ENCODE measurements around the gene EPB41L1. TPM values are rescaled to one million over a fixed set of nuclear protein-coding genes. Genes with fewer than 3 reads are reported as not detected.

The EPB41L1 gene
- polyA plus RNA-seq, 3 donors, result 67.5 to 72.0 (median 72.0) TPM

DNA sequence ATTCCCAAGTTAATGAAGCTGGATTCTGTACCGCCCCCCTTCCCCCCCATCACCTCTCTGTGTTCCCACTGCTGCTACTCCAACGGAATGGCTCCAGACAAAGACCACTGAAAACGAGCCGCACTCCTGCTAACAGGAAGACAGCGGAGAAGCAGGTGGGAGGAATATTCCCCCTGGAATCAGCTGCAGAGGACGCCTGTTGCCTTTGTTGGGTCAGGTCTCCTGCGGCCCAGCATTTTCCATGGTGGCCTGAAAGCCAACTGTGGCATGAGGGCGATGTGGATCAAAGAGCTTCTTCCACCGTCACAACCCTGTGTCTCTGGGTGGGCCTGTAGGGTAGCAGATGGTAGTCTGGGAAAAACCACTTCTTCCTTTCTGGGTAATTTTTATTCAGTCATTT lies 98.5 kb downstream of the EPB41L1 start:
- no peak for DNase-seq (ENCODE audit: low read depth in 3 of 3, low spot score in 2 of 3)

DNA sequence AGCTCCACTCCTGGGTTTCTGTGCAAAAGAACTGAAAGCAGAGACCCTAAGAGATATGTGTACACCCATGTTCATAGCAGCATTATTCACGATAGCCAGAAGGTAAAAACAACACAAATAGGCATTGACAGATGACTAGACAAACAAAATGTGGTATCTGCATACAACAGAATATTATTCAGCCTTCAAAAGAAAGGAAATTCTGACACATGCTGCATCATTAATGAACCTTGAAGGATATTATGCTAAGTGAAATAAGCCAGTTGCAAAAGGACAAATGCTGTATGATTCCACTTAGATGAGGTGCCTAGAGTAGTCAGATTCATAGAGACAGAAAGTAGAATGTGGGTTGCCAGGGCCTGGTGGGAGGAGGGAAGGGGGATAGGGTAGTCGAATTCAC lies 99.5 kb downstream of the EPB41L1 start:
- DNase-seq (ENCODE audit: low read depth in 3 of 3, low spot score in 2 of 3), result no peak

DNA sequence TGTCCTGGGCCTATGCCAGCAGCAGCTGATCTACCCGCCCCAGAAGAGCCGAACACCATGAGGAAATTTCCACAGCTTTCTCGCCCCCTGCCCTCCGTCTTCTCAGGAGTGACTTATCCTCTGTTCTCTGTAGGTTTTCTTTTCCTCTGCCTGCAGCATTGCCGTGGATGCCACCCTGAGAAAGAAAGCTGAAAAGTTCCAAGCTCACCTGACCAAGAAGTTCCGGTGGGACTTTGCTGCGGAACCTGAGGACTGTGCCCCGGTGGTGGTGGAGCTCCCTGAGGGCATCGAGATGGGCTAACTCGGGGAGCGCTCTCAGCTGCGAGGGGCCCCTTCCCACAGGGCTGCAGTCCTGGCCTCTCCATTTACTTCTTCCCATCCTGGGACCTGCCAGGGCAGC lies 100.9 kb downstream of the EPB41L1 start:
- DNase-seq (ENCODE audit: low read depth in 3 of 3, low spot score in 2 of 3), result no peak

DNA sequence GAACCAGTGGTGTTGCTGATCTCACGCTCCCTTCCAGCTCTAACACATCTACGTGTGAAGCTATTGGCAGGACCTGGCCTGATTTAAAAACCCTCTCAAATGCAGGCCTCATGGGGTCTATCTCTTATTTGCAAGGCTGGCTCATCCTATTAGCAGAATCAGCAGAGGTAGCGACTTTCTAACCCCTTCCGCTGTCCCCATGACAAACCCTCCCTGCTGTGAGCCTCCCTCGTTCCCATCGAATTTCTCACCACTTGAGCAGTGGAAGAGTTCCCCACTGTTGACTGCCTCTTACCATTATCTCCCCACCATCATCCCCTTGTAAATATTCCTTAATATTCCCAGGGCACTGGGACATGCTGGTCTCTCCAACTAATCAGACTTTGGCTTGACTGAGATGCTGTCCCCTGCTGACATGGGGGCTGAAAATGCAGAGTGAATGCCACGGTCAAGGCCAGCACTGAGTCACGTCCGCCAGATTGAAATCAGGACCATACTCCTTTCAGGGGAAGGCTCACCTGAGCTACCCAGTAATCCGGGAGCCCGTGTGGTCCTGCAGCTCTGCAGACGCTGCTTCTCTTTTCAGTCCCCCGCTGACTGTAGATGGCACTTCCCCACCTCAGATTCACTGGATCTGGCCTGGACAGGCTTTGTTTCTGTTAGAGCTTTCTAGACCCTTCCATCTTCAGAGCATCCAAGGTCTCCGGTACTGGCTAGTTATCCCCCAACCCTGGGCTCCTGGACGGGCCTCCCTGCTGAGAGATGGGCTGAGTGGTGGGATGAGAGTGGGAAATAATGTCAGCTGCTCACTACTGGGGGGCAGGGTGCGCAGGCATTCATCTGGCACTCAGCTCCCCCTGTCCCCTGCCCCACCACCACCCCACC lies 104.9 kb downstream of the EPB41L1 start:
- no peak for DNase-seq (ENCODE audit: low read depth in 3 of 3, low spot score in 2 of 3)

DNA sequence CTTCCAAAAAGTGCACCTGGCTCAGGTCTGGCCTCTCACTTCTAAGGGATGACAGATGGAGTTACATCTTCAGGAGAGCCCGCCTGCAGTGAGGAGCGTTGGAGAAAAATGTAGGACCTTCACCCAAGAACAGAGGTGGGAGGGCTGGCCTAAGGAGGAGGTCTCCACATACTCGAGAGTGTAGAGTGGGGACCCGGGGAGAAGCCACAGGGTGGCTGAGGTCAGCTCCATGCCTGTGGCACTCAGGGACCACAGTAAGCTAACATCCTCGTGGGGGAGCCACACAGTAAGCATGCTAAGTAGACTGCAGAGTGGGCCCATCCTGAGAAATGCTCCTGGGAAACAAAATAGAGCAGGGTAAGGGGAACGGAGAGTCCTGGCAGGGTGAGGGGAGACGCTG lies 105.8 kb downstream of the EPB41L1 start:
- no peak for DNase-seq (ENCODE audit: low read depth in 3 of 3, low spot score in 2 of 3)

DNA sequence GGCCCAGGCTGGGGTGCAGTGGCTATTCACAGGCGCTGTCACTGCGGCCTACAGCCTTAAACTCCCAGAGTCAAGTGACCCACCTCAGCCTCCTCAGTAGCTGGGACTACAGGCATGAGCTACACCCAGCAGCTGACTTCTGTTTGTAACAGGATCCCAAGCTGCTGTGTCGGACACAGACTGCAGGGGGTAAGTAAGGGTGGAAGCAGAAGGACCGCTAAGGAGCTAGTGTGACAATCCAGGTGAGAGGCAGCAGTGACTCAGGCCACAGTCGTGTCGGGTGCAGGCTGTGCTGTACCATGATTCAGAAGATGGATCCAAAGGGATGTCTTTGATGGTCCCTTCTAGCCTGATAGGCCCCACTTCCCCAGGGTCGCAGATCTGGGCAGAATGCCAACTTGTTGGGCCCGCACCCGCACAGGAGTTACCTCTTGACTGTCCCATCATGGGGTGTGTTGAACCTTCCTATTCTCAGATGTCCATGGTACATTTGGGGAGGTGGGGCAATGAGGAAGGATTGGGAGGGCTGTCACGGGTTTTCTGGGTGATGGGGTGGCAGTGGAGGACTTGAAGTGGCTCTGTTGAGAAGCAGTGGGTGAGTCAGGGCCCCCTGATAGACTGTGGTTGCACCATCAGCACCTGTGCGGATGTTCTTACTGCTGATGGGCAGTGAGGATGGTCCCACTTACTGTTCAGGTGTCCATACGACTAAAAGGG lies 107.0 kb downstream of the EPB41L1 start:
- DNase-seq (ENCODE audit: low read depth in 3 of 3, low spot score in 2 of 3), result no peak

DNA sequence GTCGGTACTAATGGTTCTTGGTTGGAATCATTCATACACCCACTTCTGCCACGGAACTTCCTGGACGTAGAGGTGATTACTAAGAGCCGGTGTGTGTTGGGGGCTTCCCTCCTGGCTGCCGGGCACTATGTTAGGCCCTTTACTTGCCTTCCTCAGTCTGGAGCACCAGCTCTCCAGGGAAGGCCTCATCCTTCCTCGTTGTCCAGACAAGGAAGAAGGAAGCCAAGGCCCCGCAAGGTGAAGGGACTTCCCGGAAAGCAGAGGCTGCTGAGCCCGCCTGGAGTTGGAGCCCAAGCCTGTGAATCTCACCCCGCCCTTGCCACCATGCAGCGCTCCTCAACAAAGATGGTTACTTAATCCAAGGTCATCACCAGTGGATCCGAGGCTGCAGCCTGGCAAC lies 107.9 kb downstream of the EPB41L1 start:
- DNase-seq (ENCODE audit: low read depth in 3 of 3, low spot score in 2 of 3), result no peak

DNA sequence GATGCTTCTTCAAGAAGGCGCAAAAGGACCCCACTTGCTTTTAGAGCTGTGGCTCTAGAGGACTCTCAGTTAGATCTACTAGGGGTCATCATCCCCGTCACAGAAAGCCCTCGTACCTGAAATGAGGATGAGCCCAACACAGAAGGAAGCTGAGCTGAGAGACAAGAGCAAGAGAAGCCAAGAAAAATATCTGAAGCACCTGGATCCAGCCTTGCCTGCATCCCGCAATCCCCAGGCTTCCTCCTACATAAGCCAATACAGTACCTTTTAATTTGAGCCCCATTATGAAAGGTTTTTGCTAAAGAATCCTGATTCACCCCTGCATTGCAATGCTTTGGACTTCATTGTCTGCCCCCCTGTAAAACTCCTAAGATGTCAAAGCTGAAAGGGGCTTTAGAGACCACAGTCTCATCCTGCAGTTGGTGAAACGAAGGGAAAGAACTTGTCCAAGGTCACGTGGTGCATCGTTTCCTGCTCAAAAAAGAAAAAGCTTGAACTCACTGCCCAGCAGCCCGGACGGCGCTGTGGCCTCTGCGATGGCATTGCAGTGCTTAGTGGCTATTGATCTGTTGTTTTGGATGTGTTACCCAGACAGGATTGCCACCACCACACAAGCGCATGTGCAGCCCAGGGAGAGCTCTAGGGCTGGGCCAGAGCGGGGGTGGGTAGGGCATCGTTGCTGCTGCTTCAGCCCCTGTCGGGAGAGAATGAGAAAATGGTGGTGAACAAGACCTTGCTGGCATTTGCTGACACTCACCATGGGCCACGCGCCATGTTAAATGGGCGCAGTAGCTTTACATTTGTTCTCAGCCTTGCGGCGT lies 110.1 kb downstream of the EPB41L1 start:
- no peak for DNase-seq (ENCODE audit: low read depth in 3 of 3, low spot score in 2 of 3)

GRCh38 chr20:36266189-36266588 lies 111.6 kb downstream of the EPB41L1 start:
- DNase-seq (ENCODE audit: low read depth in 3 of 3, low spot score in 2 of 3), result no peak

GRCh38 chr20:36267605-36268381 lies 113.3 kb downstream of the EPB41L1 start:
- no peak for DNase-seq (ENCODE audit: low read depth in 3 of 3, low spot score in 2 of 3)

DNA sequence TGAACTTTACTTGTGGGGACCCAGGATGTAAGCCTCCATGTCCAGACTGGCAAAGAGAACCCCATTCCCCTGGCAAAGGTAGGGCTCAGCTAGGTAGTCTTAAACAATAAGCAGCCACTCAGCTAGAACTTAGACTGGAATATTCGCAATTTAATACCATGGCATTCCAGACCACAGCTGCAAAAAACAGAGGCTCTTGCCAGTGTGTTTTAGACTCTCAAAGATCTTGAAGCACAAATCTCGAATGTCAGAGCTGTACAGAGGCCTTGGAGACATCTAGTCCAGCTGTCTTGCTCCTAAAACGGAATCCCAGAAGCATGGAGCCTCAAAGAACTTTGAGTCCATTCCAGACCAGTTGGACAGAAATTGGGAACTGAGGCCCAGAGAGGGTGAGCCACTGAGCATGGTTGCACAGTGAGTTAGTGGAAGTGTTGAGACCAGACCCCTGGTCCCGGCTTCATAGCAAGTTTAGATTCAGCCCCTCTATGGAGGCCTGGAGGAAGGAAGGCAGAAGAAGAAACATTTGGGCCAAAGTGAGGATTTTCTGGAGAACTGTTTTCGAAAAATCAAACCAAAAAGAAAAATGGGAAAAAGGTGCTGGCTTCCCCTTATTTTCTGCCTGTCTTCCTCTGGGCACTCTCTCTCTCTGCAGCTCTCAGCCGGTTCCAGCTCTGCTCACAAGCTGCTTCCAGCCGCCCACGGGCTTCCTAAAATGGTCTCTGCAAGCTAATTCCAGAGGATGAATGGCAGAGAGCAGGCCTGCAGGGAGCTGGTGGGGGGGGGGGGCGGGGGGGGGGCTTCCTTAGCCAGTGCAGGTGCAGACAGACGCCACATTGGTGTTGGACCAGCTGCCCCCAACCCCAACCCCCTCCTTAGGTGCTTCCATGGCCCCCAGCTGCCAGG lies 114.2 kb downstream of the EPB41L1 start:
- DNase-seq (ENCODE audit: low read depth in 3 of 3, low spot score in 2 of 3), result no peak

- DNase-seq (ENCODE audit: low read depth in 3 of 3, low spot score in 2 of 3), result no peak
Measured at GRCh38 chr20:36269507-36269906, 115.0 kb downstream of the EPB41L1 start.

- no peak for DNase-seq (ENCODE audit: low read depth in 3 of 3, low spot score in 2 of 3)
Measured at GRCh38 chr20:36270744-36271638, 116.5 kb downstream of the EPB41L1 start.

DNA sequence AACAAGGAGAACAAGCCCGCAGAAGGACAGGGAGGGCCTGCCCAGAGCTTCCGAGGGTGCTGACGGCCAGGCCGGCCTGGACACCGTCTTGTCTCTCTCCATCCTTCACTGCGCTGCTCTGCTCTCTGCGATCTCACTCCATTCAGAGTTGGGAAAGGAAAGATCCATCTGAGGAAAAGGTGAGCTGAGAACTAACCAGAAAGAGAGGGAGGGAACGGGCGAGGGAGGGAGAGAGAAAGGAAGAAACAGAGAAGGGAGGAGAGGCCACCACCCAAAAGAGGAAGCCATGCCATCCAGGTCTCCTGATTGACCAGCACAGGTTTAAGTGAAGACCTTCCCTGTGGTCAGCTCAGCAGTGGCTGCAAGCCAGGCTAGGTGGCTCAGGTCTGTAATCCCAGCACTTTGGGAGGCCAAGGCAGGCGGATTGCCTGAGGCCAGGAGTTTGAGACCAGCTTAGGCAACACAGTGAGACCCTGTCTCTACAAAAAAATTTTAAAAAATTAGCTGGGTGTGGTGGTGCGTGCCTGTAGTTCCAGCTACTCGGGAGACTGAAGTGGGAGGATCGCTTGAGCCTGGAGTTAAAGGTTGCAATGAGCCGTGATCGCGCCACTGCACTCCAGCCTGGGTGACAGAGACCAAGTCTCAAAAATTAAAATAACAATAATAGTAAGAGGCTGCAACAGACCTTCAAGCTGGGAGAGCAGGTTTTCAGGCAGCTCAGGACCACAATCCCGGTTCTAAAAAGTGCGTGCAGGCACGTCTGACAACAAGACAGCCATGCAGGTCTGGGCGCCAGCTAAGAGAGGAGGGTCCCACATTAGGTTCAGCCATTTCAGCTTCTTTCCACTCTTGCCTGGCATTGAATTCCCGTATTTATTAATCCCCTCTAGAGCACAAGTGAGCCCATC lies 117.4 kb downstream of the EPB41L1 start:
- no peak for DNase-seq (ENCODE audit: low read depth in 3 of 3, low spot score in 2 of 3)

DNA sequence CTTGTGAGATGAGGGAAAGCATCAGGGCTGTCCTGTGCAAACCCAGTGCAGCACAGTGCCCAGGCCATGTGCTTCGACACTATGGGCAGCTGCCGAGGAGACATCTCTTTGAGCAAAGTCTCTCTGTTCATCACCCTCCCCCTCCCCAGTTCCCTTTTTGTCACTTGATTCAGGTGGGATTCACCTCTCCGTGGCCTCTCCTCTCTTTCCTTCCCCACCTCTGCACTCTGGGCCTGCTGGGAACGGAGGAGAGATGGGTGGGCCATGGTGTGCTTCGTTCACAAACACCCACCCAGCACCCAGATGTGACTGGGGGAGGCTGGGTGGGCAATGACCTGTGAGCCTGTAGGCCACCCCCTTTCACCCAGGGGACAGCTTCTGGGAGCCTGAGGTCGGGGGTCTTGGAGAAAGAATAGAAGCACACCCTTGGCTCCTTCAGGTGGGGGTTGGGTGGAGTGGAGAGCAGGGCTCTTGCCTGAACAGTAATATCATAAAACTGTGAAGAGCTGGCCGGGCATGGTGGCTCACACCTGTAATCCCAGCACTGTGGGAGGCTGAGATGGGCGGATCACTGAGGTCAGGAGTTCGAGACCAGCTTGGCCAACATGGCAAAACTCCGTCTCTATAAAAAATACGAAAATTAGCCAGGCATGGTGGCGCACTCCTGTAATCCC lies 118.1 kb downstream of the EPB41L1 start:
- DNase-seq (ENCODE audit: low read depth in 3 of 3, low spot score in 2 of 3), result no peak

DNA sequence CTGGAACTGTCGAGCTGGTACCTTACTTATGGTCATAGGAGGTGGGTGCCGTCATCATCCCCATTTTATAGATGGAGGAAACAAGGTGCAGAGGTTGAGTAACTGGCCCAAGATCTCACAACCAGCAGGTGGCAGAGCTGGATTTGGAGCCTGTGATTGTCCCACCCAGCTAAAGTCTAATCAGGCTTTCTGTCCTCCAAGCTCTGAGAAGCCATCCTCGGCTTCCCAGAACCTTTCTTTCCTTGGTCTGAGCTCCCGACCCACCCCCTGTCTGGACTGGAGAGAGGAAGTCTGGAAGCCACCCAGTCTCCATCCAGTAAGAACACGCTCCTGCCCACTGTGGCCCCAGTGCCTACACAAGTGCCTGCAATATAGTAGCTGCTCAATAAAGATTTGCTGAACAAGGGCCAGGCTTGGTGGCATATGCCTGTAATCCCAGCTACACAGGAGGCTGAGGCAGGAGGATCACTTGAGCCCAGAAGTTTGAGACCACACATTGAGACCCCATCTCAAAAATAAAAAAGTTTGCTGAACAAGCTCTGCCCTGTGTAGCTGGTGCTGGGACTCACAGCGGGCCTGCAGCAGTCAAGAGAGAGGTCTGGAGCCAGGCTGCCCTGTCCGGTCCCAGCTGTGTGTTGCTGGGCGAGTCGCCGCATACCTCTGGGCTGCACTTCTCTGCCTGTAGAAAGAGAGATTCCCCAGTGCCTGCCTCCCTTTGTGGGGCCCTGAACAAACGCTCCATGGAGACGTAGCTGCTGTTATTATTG lies 119.1 kb downstream of the EPB41L1 start:
- no peak for DNase-seq (ENCODE audit: low read depth in 3 of 3, low spot score in 2 of 3)

Data from right renal cortex interstitium (tissue), 3 donors.